ENCODE data around the gene APBA2.

- TF ChIP-seq CTCF (IDR thresholded peaks at IDR 0.05; ENCODE audit: low read length) (peak; percentile 79), EZH2 (IDR thresholded peaks at IDR 0.05; ENCODE audit: borderline replicate concordance, low read length) (no peak)
These were observed 205.1 kb downstream of the APBA2 start for GRCh38 chr15:29090617-29091466.

Data from OCI-LY1 (cell line).